RPMI8226 (cell line): ENCODE results near the gene BRSK2.
"Not testable (repeated sequence)": the region's sequence is repeated elsewhere in the genome, so short reads cannot be mapped to it uniquely, and the experiment has no call there.

Experiments
- DNase-seq: peaks from one replicate; pipeline ENCODE4 v3.0.0-alpha.2; 2015

The BRSK2 gene

GRCh38 chr11:1502168-1502953, 112.6 kb downstream of the BRSK2 start:
- no peak for DNase-seq

GRCh38 chr11:1502954-1503707, 113.4 kb downstream of the BRSK2 start:
- DNase-seq: no peak

GRCh38 chr11:1503708-1504104, 114.0 kb downstream of the BRSK2 start:
- DNase-seq: no peak

DNA sequence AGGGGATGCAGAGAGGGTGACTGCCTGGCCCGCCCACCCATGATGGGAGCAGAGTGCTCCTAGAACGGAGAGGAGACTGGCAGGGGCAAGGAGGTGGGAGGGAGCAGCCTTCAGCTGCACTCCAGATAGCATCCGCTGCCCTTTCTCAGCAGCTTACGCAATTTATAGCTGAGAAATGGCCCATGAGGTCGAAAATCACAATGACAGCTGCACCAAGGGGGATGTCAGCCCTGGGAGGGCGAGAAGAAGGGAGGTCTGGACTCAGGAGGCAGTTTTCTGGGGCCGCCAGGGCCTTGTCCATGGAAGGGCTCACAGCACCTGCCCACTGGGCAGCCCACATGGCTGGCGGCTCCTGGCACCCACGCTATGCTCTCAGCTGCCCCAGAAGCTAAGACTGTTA, 114.4 kb downstream of the BRSK2 start:
- no peak for DNase-seq

GRCh38 chr11:1504581-1505290, 115.0 kb downstream of the BRSK2 start:
- DNase-seq: no peak

- DNase-seq: no peak
Observed at GRCh38 chr11:1505480-1505879, 115.7 kb downstream of the BRSK2 start.

DNA sequence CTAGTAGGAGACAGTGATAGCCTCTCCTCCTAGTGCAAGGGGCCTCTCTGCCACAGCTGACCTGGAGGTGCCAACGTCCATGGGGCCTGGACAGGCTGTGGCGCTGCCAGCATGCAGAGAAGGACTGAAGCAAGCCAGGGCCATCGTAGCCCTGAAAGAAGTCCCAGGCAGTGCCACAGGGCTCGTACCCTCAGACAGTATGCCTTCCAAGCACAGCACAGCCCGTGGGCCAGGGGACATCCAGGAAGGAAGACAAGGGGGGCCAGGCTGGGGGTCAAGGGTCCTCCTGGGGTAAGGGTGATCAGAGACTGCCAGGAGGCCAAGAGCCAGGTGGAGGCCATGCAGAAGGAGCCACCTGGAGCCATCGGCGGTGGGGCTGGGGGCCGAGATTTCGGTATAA, 117.2 kb downstream of the BRSK2 start:
- DNase-seq: no peak

GRCh38 chr11:1507381-1508140, 117.8 kb downstream of the BRSK2 start:
- DNase-seq: no peak

DNA sequence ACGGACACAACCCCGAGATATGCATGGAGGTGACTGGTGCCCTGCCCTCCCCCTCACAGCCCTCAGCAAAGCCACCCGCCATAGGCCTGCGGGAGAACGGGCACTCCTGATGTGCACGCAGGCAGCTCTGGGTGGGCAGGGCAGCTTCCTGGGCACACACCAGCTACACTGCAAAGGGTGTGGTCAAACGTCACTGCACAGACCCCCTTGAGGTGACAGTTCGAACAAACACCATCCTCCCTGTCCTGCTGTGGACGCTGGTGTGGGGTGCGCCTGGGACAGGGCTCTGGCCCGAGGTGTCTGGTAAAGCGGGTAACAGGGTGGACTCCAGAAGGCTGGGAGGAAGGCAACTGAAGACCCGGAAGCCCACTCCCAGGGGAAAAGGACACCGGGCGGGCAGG, 118.8 kb downstream of the BRSK2 start:
- DNase-seq: no peak

DNA sequence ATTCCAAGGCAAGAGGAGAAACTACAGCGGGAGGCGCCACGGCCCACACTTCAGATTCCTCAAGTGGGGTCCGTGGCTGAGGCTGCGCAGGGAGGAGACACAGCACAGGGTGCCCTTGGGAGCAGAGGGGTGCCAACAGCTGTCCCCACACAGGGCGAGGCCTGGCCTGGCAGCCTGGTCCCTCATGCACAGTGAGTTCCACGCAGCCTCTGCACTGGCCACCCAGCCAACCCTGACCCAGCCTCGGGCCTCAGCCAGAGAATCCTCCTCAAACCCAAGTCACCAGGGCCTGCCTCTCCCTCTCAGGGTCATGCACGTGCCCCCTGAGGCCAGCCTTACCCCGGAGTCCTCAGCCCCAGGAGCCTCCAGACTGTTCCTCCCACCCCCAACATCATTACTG, 119.3 kb downstream of the BRSK2 start:
- no peak for DNase-seq

- DNase-seq: no peak
Observed at GRCh38 chr11:1509626-1510255, 120.0 kb downstream of the BRSK2 start.

DNA sequence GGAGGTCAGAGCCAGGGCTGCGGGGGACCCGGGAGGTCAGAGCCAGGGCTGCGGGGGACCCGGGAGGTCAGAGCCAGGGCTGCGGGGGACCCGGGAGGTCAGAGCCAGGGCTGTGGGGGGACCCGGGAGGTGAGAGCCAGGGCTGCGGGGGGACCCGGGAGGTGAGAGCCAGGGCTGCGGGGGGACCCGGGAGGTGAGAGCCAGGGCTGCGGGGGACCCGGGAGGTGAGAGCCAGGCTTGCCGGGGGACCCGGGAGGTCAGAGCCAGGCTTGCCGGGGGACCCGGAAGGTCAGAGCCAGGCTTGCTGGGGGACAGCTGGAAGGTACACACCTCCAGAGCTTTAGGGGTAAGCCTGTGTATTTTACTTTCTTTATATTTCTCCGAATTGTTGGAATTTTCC, 120.6 kb downstream of the BRSK2 start:
- not testable (repeated sequence) for DNase-seq

GRCh38 chr11:1510928-1511327, 121.2 kb downstream of the BRSK2 start:
- DNase-seq: no peak

DNA sequence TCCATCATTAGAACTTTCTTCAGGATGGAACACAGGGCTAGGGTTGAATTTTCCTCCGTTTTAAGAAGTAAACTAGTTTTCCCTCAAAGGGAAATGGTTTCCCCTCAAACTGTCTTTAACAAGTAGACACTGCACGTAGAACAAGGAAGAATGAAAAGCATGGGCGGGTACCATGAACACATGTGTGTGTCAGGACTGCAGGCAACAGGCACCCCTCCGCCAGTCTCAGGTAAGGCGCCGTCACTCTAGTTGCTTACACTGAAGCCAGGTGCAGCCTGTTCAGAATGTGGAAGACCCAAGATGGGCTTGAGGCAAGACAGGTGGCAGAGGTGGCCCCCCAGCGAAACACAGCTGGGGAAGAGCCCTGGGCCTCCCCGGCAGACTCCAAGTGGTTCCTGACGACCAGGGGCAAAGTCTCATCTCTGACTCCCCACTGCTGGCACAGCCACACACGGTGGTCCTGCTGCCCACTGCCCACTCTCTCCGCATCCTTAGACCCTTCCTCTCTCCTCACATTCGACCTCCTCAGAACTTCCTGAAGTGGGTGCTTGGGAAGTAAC, 122.3 kb downstream of the BRSK2 start:
- peak; percentile 24 for DNase-seq
